ENCODE results near the gene HIPK4. TPM values are rescaled to one million over a fixed set of nuclear protein-coding genes. Genes with fewer than 3 reads are reported as not detected.

The HIPK4 gene
- total RNA-seq, 4 donors from 2014 or later: 0.22 to 0.34 TPM; not detected in 2

GRCh38 chr19:40363069-40363468, 26.9 kb downstream of the HIPK4 start:
- TF ChIP-seq, protein P1, sequence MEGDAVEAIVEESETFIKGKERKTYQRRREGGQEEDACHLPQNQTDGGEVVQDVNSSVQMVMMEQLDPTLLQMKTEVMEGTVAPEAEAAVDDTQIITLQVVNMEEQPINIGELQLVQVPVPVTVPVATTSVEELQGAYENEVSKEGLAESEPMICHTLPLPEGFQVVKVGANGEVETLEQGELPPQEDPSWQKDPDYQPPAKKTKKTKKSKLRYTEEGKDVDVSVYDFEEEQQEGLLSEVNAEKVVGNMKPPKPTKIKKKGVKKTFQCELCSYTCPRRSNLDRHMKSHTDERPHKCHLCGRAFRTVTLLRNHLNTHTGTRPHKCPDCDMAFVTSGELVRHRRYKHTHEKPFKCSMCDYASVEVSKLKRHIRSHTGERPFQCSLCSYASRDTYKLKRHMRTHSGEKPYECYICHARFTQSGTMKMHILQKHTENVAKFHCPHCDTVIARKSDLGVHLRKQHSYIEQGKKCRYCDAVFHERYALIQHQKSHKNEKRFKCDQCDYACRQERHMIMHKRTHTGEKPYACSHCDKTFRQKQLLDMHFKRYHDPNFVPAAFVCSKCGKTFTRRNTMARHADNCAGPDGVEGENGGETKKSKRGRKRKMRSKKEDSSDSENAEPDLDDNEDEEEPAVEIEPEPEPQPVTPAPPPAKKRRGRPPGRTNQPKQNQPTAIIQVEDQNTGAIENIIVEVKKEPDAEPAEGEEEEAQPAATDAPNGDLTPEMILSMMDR (IDR thresholded peaks at IDR 0.05; ENCODE audit: low read depth): no peak

DNA sequence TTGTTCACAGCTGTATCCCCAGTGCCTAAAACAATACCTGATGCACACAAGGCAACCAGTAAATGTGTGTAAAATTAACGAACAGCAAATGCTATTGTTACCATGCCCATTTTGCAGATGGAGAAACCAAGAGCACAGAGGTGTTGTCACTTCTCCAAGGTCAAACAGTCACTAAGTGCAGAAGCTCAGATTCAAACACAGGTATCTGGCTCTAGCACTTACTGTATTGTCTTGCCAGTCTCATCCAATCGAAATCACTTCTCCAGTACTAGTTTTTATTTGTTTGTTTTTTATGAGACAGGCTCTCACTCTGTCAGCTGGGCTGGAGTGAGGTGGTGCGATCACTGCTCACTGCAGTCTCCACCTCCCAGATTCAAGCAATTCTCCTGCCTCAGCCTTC, 27.8 kb downstream of the HIPK4 start:
- TF ChIP-seq, protein P1 (IDR thresholded peaks at IDR 0.05; ENCODE audit: low read depth): no peak

GRCh38 chr19:40360708-40361241, 29.2 kb downstream of the HIPK4 start:
- TF ChIP-seq, protein P1 (IDR thresholded peaks at IDR 0.05; ENCODE audit: low read depth): no peak

- TF ChIP-seq, protein P1 (IDR thresholded peaks at IDR 0.05; ENCODE audit: low read depth): no peak
Measured at GRCh38 chr19:40360020-40360707, 29.8 kb downstream of the HIPK4 start.

- TF ChIP-seq, protein P1 (IDR thresholded peaks at IDR 0.05; ENCODE audit: low read depth): no peak
Measured at GRCh38 chr19:40358773-40359172, 31.2 kb downstream of the HIPK4 start.

DNA sequence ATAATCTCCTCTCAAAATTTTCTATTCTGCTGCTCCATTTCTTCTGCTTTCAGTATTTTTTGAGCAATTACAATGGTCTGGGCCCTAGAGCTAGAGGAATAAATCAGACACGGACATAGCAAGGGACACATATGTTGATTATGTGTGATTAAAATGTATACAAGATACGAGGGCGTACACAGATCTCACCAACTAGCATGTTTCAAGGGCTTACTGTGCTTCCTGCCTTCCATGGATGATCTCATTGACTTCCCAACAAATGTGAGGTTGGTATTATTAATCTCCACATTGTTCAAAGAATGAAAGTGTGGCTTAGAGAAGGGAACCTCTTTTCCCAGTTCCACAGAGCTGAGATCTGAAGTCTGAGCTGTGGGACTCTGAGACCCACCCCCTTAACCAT, 32.3 kb downstream of the HIPK4 start:
- TF ChIP-seq, protein P1 (IDR thresholded peaks at IDR 0.05; ENCODE audit: low read depth): no peak

- TF ChIP-seq, protein P1 (IDR thresholded peaks at IDR 0.05; ENCODE audit: low read depth): no peak
Measured at GRCh38 chr19:40356681-40357595, 33.0 kb downstream of the HIPK4 start.

All from subcutaneous adipose tissue (tissue), 4 donors.